Activated T-cell treated with anti-CD3 and anti-CD28 coated beads, Interleukin-2, amount 50 U/mL, for 4 hours (primary cell): ENCODE data around the gene JAKMIP2. TPM values are rescaled to one million over a fixed set of nuclear protein-coding genes. Genes with fewer than 3 reads are reported as not detected.
"Not testable (repeated sequence)": the region's sequence is repeated elsewhere in the genome, so short reads cannot be mapped to it uniquely, and the experiment has no call there.

Experiments used
- ATAC-seq, 2 donors: fragments of 200-7000 bp; cut with Tn5 transposase; one replicate each; pipeline ENCODE4 v1.10.0; 2021
- DNase-seq: peaks from one replicate; pipeline ENCODE4 v3.0.0-alpha.2; 2020
- H3K27me3 Mint-ChIP-seq: one replicate; pipeline ENCODE4 v1.8.0; 2021; ENCODE audit warnings: low read depth, mixed read lengths
- H3K36me3 Mint-ChIP-seq: one replicate; pipeline ENCODE4 v1.8.0; 2022; ENCODE audit warnings: mixed read lengths; ENCODE audit not compliant: insufficient read depth
- H3K4me1 Mint-ChIP-seq: one replicate; pipeline ENCODE4 v1.8.0; 2021; ENCODE audit warnings: low read depth, mixed read lengths
- H3K4me3 Mint-ChIP-seq: one replicate; pipeline ENCODE4 v1.8.0; 2021; ENCODE audit warnings: mild to moderate bottlenecking, moderate library complexity, mixed read lengths
- H3K9me3 Mint-ChIP-seq: one replicate; pipeline ENCODE4 v1.8.0; 2021; ENCODE audit warnings: mixed read lengths
- total RNA-seq, 3 donors: library from RNA; stranded (reverse); gene quantifications; one replicate each; pipeline ENCODE4 v1.2.1, GENCODE V29; 2021

The JAKMIP2 gene
- total RNA-seq, 3 donors from 2014 or later, result 0.56 to 1.3 (median 0.76) TPM

DNA sequence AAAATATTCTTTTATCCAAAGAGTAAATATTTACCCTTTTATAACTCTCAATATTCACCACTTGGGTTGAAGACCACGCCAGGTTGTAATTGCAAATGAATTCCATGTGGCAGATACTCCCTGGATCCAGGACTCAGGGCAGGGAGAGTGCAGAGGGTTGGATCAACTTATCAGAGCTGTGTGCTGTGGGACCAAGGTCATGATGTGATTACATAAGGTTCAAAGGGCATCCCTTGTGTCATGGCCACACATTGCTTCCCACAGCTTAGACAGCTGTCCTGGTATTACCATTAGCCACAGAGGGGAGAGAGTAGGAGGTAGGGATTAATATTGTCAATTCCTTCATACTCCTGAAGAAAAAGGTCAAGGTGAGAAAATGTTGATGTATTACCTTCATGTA lies 133.9 kb downstream of the JAKMIP2 start:
- DNase-seq (no peak), ATAC-seq (no peak)
- Mint-ChIP-seq H3K36me3 (peaks cover 6% of the 10 kb centered on the region), H3K4me1 (peaks cover 3% of the 10 kb centered on the region), H3K4me3 (no peak overlapping the region), H3K9me3 (no peaks in the 10 kb centered on the region), H3K27me3 (no peaks in the 10 kb centered on the region)

DNA sequence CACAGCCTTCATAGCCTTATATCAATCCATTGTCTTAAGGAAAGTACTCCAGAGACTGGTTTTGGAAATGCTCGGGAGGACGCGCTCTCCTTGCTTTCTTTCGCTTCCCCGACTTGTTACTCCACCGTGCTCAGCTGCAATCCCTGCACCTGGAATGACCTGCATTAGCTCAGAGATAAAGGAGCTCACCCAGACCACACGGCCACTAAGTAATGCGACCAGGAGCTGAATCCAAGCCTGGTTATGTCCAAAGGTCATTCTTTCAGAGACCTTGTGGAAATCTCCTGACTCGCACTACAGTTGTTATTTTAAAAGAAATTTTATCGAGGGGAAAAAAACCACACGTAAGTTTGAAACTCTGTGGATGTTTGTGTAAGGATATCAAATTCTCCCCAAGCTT lies 137.3 kb downstream of the JAKMIP2 start:
- no peak overlapping the region for H3K4me3 Mint-ChIP-seq
- H3K36me3 Mint-ChIP-seq, result peaks cover 9% of the 10 kb centered on the region

DNA sequence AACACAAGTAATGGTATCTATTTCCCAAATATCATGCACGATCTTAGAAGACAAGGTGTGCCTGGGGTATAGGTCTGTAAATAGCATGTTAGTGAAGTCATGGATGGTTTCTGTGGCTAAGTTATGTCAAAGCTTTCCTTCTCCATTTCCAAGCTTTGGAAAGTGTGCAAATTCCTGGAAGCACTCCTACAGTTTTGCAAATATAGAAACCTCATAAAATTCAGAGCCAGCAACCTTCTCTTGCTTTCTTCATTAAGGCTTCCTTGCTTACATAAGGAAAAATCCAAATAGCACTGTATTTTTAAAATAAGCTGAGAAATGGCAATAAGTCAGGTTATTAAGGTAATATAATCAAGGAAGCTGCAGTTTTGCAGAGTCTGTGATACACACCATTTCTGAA lies 138.1 kb downstream of the JAKMIP2 start:
- H3K27me3 Mint-ChIP-seq, result no peaks in the 10 kb centered on the region
- peaks cover 3% of the 10 kb centered on the region for H3K4me1 Mint-ChIP-seq
- ATAC-seq (no peak), DNase-seq (no peak)
- no peak overlapping the region for H3K4me3 Mint-ChIP-seq
- H3K9me3 Mint-ChIP-seq, result no peaks in the 10 kb centered on the region
- peaks cover 9% of the 10 kb centered on the region for H3K36me3 Mint-ChIP-seq

More for the DNA sequence above, 137.3 kb downstream of the JAKMIP2 start:
- H3K4me1 Mint-ChIP-seq, result peaks cover 3% of the 10 kb centered on the region
- no peaks in the 10 kb centered on the region for H3K27me3 Mint-ChIP-seq
- no peak for DNase-seq
- no peak for ATAC-seq
- H3K9me3 Mint-ChIP-seq, result no peaks in the 10 kb centered on the region

DNA sequence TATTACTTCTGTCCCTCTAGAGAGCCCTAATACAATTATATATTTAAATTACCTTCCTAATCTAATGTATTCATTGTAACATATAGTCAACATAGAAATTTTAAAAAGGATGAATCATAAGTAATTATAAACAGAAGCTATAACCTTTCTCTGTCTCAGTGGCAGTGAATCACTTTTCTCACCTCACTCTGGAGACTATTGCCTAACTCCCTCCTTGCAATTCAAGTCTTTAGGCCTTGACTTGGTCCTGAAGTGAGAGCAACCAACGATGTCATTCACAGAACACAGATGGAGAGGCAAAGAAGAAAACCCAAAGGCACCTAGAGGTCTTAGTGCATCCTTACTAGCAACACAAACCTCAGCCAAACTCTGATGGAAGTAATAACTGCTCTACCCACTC lies 139.4 kb downstream of the JAKMIP2 start:
- Mint-ChIP-seq H3K4me1 (no peaks in the 10 kb centered on the region), H3K36me3 (peaks cover 12% of the 10 kb centered on the region), H3K9me3 (no peaks in the 10 kb centered on the region), H3K4me3 (no peak overlapping the region), H3K27me3 (no peaks in the 10 kb centered on the region)
- DNase-seq, result no peak
- ATAC-seq, result no peak

DNA sequence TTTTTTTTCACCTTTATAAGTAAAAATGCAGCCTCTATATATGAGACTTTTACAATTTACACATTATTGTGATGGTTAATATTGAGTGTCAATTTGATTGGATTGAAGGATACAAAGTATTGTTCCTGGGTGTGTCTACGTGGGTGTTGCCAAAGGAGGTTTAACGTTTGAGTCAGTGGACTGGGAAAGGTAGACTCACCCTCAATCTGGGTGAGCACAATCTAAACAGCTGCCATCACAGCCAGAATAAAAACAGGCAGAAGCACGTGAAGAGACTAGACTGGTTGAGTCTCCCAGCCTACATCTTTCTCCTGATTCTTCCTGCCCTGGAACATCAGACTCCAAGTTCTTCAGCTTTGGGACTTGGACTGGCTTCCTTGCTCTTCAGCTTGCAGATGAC lies 139.9 kb downstream of the JAKMIP2 start:
- no peaks in the 10 kb centered on the region for H3K27me3 Mint-ChIP-seq
- DNase-seq, result no peak
- H3K4me3 Mint-ChIP-seq, result no peak overlapping the region
- H3K9me3 Mint-ChIP-seq, result no peaks in the 10 kb centered on the region
- ATAC-seq, result no peak
- peaks cover 10% of the 10 kb centered on the region for H3K36me3 Mint-ChIP-seq
- no peaks in the 10 kb centered on the region for H3K4me1 Mint-ChIP-seq

DNA sequence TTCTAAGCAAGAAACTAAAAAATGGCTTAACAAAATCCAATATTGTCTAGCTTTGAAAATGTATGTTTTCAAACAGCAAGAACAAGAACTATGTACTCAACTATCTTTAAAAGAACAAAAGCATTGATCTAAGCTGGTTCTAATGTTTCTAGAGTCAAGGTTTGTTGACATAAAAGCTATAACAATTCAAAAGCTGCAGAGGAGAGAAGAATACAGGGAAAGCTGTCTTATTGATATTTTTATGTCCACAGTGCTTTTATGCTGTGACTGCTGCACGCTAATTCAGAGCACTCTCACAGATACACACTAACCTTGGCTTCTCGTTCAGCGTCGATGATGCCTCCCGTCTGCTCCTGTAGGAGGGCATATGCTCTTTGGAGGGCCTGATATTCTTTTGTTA lies 143.2 kb downstream of the JAKMIP2 start:
- no peaks in the 10 kb centered on the region for H3K9me3 Mint-ChIP-seq
- H3K36me3 Mint-ChIP-seq, result peaks cover 10% of the 10 kb centered on the region
- ATAC-seq (no peak), DNase-seq (no peak)
- no peaks in the 10 kb centered on the region for H3K4me1 Mint-ChIP-seq
- H3K27me3 Mint-ChIP-seq, result no peaks in the 10 kb centered on the region
- H3K4me3 Mint-ChIP-seq, result no peak overlapping the region

DNA sequence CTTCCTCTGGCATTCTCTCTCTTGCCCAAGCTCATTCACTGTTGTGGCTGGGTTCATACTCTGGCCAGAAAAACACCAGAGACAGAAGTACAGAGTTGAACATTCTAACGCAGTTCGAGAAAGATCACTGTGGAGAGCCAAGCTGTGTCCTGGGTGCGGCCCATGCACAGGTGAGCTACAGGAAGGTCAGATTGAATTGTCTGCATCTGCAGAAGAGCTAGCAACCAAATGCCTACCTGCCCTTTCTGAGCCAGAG lies 145.9 kb downstream of the JAKMIP2 start:
- Mint-ChIP-seq H3K4me3 (no peak overlapping the region), H3K4me1 (no peaks in the 10 kb centered on the region), H3K36me3 (peaks cover 3% of the 10 kb centered on the region), H3K27me3 (no peaks in the 10 kb centered on the region), H3K9me3 (no peaks in the 10 kb centered on the region)
- DNase-seq (no peak), ATAC-seq (no peak)

DNA sequence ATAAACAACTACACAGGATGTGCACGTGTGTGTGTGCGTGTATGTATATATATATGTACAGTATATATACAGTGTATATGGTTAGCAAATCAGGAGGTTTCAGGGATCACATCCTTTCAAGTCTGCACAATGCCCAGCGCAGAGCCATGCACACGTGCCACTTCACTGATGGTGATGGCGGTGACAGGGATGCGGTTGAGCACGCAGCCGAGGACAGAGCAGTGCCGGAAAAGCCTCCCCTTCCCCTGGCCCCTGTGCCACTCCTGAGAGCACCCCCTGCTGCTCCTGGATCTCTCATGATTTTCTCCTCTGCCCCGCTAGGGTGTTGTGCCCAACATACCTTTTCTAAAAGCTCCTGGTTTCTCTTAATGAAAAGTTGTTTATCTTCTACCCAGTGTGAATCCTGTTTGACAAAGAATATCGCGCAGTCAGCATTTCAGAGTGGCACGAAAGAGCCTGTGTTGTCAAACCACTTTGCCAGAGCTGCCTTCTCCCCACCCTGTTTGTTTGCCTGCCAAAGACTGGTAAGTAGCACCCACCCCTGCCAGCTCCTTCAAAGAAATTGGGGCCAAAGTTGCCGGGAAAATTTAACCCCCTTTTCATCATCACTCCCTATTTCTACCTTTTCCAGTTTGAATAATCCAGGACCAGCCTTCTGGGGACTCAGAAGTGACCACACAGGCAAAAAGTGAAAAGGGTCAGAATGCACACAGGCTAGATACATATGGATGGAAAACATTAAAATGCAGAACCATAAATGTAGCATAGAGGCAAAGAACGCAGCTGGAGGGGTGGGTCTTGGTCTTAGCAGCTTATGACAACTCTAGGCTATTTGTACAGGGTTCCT lies 146.4 kb downstream of the JAKMIP2 start:
- Mint-ChIP-seq H3K4me3 (no peak overlapping the region), H3K36me3 (peaks cover 3% of the 10 kb centered on the region), H3K27me3 (no peaks in the 10 kb centered on the region), H3K9me3 (no peaks in the 10 kb centered on the region), H3K4me1 (no peaks in the 10 kb centered on the region)
- no peak for ATAC-seq
- no peak for DNase-seq

DNA sequence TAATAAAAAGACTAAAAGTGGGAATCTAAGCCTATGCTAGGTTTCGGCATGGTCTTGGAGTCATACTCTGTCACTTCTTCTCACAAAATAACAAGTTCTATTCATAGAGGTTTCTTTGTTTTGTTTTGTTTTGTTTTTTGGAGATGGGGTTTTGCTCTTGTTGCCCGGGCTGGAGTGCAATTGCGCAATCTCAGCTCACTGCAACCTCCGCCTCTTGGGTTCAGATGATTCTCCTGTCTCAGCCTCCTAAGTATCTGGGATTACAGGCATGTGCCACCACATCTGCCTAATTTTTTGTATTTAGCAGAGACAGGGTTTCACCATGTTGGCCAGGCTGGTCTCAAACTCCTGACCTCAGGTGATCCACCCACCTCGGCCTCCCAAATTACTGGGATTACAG lies 147.1 kb downstream of the JAKMIP2 start:
- not testable (repeated sequence) for DNase-seq, H3K4me1 Mint-ChIP-seq, H3K9me3 Mint-ChIP-seq, H3K4me3 Mint-ChIP-seq, H3K36me3 Mint-ChIP-seq, H3K27me3 Mint-ChIP-seq, ATAC-seq

DNA sequence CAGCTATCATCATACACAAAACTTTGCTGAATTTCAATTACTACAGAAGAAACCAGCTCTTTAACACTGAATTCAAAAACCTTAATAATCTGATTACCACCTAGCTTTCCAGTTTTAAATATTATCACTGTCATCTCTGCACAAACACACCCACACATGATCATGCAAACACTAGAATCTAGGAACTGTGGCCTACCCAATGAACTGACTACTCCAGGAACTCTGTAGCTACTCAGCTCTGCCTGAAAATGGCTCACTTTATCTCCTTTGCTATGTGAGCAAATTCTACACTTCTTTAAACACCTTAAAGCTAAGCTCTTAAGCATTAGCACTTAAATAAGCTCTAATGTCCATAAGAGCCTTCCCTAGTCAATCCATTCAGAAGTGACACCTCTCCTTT lies 149.4 kb downstream of the JAKMIP2 start:
- no peaks in the 10 kb centered on the region for H3K27me3 Mint-ChIP-seq
- no peak for DNase-seq
- peaks cover 6% of the 10 kb centered on the region for H3K36me3 Mint-ChIP-seq
- H3K4me1 Mint-ChIP-seq, result no peaks in the 10 kb centered on the region
- H3K4me3 Mint-ChIP-seq, result no peak overlapping the region
- ATAC-seq, result no peak
- no peaks in the 10 kb centered on the region for H3K9me3 Mint-ChIP-seq

DNA sequence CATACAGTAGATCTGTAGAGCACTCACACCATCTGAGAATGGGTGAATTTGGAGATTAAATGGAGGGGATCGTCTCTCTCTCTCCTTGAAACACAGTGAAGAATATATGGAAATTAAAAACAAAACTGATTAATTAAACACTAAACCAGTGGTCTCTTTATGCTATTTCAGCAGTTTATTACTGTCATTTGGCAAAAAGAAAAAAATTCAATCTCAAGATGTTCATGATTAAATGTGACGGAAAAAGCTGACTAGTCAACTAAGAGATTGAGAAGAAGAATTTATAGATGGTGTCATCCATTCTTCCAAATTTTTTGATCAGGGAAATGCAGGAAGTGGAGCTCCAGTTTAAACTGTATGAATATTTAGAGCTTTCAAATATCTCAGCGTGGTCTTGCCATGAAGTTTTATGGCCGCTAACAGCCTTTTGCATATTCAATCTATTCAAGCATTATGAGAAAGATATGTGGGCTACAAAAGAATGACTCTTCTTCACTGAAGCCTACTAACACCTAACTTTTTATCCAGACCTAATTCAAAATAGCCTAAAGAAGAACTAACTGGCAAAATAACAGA lies 151.0 kb downstream of the JAKMIP2 start:
- H3K36me3 Mint-ChIP-seq, result peaks cover 12% of the 10 kb centered on the region
- DNase-seq (no peak), ATAC-seq (no peak)
- no peak overlapping the region for H3K4me3 Mint-ChIP-seq
- no peaks in the 10 kb centered on the region for H3K4me1 Mint-ChIP-seq
- H3K9me3 Mint-ChIP-seq, result no peaks in the 10 kb centered on the region
- H3K27me3 Mint-ChIP-seq, result no peaks in the 10 kb centered on the region

DNA sequence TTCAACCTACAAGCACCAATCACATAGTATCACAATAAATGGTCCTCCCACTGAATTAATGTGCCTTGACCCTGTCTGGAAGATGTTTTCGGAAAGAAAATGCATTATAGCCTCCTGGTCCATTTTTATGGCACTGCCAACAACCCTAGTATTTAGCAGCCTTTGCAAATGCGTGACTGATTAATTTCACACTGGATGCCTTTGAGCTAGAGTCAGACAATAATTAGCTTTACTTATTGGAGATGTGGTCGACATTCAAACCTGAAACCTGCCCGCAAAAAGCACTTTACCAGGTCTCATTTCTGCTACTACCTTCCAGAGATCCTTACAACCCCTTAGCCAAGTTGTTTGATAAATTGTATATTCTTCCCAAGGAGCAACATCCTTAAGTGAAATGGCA lies 153.3 kb downstream of the JAKMIP2 start:
- H3K36me3 Mint-ChIP-seq, result peaks cover 13% of the 10 kb centered on the region
- H3K4me3 Mint-ChIP-seq, result no peak overlapping the region
- H3K4me1 Mint-ChIP-seq, result no peaks in the 10 kb centered on the region
- no peaks in the 10 kb centered on the region for H3K27me3 Mint-ChIP-seq
- ATAC-seq, result no peak
- DNase-seq, result no peak
- no peaks in the 10 kb centered on the region for H3K9me3 Mint-ChIP-seq

DNA sequence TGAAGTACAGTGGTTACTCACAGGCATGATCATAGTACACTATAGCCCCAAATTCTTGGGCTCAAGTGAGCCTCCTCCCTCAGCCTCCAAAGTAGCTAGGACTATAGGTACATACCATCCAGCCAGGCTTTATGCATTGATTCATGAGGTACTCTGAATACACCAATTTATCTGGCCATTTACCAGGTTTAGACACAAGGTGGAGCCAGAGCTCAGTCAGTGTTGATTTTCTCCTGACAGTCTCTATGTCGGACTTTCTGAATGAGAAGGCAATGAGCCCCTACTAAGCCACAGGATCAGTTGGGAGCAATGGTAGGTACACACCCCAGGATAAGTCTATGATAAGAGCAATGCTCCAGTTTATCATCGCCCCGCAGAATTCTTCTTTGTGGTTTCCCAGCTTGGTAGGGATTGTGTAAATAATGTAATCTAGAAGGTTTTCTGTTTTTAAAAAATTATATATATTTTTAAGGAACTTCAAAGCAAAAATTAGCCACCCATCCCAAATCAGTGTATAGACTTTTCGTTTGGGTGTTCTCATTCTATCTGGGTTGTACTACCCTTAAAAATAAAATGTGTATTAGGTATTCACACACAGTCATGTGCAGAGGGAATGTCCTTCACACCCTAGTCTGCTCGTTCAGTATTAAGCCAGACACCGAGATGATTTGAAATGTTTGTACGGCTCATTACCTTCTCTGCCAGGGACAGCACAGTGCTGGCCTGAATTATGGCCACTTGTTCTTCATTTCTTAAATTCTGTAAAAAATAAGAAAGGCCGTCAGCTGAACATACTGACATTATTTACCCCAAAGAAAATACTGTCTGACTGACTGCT lies 154.3 kb downstream of the JAKMIP2 start:
- peak; percentile 34 to 56 for ATAC-seq
- H3K27me3 Mint-ChIP-seq, result no peaks in the 10 kb centered on the region
- H3K9me3 Mint-ChIP-seq, result no peaks in the 10 kb centered on the region
- H3K4me1 Mint-ChIP-seq, result no peaks in the 10 kb centered on the region
- DNase-seq, result peak; percentile 27
- H3K4me3 Mint-ChIP-seq, result no peak overlapping the region
- H3K36me3 Mint-ChIP-seq, result peaks cover 14% of the 10 kb centered on the region

DNA sequence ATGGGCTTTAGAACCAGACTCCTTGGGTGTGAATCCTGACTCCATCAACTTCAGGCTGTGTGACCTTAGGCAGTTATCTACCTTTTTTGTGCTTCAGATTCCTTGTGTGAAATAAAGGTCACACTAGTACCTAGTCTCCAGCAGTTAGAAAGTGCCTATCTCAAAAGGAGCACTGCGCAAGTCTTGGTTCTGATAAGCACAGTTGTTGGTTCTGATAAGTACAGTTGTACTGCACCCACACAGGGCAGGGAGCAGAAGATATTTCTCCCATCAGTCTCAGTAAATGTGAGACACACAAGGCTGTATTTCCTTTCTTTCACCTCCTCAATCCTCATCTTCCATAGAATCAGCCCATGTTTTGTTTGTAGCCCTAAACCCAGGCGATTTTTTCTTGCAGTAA lies 156.1 kb downstream of the JAKMIP2 start:
- Mint-ChIP-seq H3K36me3 (peaks cover 16% of the 10 kb centered on the region), H3K27me3 (no peaks in the 10 kb centered on the region), H3K4me1 (no peaks in the 10 kb centered on the region), H3K4me3 (no peak overlapping the region), H3K9me3 (no peaks in the 10 kb centered on the region)
- ATAC-seq (no peak), DNase-seq (no peak)

DNA sequence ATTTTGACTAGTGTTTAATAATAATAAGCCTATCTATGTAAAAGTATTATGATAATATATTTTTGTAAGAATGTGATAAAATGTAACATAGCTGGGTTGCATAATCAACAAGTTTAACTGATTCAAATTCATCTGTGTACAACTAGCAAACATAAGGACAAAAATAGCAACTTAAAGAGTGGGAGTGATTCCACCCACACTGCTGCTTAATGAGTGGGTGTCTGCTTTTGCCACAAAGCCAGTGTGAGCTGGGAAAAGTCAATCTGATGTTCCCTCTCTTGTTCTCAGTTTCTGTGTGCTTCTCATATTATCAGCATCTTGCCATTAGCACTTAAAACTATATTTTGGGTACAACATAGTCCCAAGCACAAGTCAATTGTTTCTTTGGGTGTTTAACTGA lies 161.5 kb downstream of the JAKMIP2 start:
- H3K27me3 Mint-ChIP-seq, result no peaks in the 10 kb centered on the region
- peaks cover 15% of the 10 kb centered on the region for H3K36me3 Mint-ChIP-seq
- H3K4me1 Mint-ChIP-seq, result no peaks in the 10 kb centered on the region
- no peaks in the 10 kb centered on the region for H3K9me3 Mint-ChIP-seq
- no peak for ATAC-seq
- H3K4me3 Mint-ChIP-seq, result no peak overlapping the region
- DNase-seq, result no peak
